Daoy (cell line): ENCODE measurements around the gene MLLT10. TPM values are rescaled to one million over a fixed set of nuclear protein-coding genes. Genes with fewer than 3 reads are reported as not detected.

Experiments used
- DNase-seq: peaks from one replicate; pipeline ENCODE4 v3.0.0-alpha.2; 2015; ENCODE audit warnings: low read depth
- total RNA-seq: library from RNA; depleted of rRNA; stranded (reverse); fragments of >200 nt; shearing (Covaris generic); gene quantifications from 2 replicates; pipeline ENCODE4 v1.2.3, GENCODE V29; 2014

MLLT10 gene
- total RNA-seq, 1 experiment from 2014 or later, result 9.0 TPM

DNA sequence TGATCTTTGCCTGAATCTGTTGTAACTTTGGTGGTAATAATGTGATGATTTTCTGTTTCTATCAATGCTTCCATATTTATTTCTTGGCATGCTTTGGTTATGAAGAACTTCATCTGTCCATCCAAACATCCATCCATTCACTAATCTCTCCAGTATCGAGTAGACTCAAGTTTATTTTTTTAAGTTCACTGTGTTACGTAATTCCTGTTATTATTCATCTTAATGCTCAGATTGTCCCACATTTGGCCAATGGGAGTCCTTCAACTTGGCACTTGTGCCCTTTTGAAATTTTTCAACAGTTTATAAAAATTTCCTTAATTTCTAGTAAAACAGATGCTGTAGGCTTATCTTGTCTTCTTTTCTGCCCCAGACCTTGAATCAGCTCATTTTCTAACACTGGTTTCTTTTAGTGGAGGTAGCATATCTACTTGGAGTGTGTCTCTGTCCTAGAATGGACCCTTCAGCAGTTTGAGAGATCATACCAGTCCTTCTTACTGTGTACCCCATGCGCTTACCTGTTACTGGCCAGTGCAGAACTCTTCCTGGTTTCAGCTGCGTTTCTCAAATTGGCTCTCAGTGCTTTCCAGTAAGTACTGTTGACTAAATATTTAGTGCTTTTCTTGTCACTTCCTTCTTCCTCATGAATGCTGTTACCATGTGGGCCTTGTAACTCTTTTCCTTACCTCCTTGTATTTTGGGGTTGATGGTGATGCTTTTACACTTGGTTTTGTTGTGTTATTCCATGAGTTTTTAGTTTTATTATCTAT, 100.8 kb downstream of the MLLT10 start:
- DNase-seq, result no peak

DNA sequence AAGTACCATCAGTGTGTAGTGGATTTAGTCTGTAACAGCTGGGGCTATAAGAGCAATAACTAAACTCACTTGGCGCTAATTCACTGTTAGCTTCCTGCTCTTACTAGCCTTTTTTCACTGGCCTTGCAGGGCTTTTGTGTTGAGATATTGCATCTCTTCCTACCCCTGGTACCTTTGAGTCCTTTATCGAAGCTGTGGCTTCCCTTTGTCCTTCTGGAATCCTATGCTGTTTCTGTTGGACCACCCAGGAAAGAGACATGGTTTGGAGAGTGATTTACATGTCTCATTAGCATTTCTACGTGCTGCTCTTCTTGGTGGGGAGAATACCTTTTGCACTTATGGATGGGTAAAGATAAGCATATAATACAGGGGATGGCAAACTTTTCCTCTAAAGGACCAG, 103.8 kb downstream of the MLLT10 start:
- no peak for DNase-seq

DNA sequence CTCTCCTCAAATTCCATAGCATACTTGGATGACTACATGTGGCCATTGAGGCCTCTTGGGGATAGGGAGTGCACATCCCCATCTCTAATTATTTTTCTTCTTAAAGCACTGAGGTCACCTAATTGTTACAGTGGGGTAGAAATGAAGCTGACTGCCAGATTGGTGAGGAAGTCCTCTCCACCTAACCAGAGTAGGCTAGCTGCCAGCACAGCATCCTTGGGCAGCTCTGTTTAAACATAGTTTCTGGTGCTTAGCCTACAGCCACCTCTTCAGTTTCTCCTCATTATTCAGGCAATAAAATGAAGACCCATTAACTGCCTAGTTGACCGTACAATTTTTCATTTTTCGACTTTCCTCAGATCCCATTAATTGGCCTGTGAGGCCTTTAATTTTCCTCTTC, 104.6 kb downstream of the MLLT10 start:
- DNase-seq, result no peak

DNA sequence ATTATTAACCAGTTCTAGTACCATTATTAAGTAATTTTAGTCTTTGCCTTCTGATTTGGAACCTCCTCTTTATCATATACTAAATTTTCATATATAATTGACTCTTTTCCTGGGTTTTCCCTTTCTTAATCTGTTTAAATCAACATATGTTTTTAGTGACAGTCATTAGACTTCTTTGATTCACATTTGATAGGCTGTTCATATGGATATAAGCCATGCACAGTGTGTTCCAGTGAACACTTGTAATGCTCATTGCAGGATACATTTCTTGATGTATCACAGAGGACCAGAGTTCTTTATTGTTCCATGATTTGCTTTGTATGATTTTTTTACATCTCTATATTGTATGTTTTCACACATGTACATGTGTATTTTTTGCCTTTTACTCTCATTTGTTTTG, 114.0 kb downstream of the MLLT10 start:
- no peak for DNase-seq

DNA sequence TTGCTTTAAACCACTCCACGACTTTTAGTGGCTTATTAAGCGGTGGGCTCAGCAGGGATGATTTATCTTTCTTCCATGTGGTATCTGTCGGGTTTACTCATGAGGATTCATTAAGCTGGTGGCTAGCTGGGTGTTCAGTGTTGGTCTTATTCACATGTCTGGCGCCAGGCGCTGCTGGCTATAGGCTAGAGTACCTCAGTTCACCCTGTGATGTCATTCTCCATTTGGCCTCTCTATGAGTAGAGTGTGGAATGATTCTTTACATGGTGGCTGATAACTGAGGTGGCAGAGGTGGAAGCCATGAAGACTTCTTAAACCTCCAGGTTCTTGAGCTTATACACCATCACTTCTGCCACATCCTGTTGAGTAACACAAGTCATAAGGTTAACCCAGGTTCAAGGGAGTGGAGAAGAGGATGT, 115.4 kb downstream of the MLLT10 start:
- DNase-seq, result no peak

DNA sequence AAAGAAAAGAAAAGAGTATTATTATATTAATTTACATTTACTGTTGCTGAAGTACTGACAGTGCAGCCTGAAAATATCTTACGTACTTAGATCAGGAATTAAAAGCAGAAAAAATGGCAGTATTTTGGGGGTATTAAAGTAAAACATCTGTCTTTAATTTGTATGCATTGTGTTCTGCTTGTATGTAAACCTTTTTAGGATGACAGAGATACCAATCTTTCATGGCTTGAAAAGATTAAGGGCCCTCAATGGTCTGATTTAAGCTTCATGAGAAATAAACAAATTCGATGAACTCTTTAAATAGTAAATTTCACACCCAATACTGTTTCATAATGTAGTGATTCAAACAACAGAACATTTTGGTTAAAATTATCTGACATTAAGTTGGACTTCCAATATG, 116.3 kb downstream of the MLLT10 start:
- no peak for DNase-seq

DNA sequence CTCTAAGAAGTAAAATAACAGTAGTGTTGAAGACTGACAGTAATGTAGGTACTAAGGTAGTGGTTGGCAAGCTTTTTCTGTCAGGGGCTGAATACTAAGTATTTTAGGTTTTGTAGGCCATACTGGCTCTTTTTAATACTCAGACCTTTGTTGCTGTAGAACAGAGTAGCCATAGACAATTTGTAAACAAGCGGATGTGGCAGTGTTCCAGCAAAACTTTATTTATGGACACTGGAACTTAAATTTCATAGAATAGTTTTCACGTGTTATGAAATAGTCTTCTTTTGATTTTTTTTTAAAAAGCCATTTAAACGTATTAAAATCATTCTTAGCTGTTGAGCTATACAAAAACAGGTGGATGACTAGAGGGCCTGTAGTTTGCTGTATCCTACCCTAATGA, 121.2 kb downstream of the MLLT10 start:
- DNase-seq, result no peak

DNA sequence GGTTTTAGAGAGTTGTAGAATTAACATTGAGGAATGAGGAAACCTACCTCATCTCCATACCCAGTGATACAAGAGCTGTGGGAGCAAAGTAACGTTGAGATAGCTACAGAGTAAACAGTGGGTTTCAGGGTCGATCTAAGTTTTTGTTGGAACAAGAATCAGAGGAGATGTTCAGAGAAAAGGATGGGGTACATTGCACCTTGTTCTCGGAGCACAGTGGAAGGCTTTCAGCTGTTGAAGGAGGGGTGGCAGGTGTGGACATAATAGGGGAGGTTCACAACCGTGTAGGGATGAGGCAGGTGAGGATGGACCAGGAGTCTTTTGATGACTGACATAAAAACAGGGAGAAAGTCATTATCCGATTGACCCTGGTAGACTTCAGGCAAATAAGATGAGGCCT, 121.7 kb downstream of the MLLT10 start:
- DNase-seq, result no peak

DNA sequence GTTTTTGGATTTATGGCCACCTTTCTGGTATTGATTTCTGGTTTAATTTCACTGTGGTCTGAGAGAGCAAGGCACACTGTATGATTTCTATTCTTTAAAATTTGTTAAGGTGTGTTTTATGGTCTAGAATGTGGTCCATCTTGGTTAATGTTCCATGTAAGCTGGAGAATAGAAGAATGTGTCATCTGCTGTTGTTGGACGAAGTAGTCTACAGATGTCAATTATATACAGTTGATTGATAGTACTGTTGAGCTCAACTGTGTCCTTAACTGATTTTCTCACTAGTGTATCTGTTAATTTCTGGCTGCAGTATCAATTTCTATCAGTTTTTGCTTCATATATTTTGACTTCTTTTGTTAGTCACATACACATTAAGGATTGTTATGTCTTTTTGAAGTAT, 127.1 kb downstream of the MLLT10 start:
- no peak for DNase-seq

DNA sequence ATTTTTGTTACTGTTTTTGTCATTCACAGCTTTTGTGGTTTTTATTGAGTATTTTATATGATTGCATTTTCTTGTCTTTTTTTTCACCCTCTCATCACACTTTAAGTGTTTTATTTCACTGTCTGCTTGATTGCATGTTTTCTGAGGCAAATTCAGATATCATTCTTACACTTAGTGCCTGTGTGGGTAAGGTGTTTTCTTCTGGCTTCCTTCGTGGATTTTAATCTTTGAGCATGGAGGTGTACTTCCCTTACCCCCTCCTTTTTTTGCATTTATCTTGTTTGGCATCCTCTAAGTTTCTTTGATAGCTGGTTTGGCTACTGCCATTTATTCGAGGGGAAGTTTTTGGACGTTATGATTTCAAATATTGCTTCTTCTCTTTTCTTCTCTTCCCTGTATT, 127.9 kb downstream of the MLLT10 start:
- DNase-seq, result no peak

DNA sequence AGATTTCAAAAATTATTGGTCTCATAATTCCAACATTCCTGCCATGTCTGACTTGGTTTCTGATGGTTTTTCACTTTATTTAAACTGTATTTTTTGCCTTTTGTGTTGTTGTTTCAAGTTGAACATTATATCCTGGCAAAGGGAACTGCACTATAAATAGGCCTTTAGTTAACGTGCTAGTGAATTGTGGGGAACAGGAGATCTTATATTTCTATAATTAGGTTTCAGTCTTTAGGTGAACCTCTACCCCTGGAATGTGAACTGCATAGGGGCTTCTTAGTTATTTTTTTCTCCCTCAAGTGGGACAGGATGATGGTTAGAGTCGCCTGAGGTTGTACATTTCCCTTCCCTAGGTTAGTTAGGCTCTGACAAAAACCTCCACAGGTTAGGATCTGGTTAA, 128.6 kb downstream of the MLLT10 start:
- DNase-seq, result no peak

DNA sequence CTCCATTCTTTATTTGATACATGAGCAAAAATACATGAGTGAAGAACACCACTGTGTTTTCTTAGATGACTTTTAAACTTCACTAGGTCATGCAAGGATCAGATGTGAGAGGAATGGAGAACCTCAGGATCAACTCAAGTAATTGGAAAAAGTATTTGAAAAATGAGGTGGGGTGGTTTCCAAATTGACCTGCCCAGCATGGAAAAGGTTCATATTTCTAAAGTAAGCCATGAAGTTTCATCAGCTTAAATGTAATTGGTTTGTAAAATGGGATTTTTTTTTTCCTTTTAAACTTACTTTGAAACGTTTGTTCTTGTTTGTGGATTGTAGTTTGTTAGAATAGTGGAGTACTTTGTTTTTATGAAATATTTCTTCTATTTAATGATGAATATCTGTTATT, 134.8 kb downstream of the MLLT10 start:
- no peak for DNase-seq

DNA sequence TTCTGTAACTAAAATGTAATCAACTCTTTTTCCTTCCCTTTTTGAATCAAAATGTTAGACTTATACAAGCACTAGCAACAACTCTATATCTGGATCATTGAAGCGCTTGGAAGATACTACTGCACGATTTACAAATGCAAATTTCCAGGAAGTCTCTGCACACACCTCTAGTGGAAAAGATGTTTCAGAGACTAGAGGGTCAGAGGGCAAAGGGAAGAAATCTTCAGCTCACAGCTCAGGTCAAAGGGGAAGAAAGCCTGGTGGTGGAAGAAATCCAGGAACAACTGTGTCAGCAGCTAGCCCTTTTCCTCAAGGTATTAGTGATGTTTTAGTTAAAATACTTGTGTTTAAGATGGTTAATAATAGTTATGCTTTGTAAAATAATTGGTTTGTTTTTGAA, 136.4 kb downstream of the MLLT10 start:
- no peak for DNase-seq

DNA sequence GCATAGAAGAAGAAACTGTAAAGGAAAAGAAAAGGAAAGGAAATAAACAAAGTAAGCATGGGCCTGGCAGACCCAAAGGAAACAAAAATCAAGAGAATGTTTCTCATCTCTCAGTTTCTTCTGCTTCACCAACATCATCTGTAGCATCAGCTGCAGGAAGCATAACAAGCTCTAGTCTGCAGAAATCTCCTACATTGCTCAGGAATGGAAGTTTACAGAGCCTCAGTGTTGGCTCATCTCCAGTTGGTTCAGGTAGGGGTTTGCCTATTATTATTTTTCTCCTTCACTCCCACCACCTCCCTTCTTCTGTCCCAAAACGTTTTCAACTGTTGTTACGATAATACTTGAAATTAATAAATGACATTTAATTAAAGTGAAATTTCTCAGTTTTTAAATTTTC, 139.6 kb downstream of the MLLT10 start:
- no peak for DNase-seq

DNA sequence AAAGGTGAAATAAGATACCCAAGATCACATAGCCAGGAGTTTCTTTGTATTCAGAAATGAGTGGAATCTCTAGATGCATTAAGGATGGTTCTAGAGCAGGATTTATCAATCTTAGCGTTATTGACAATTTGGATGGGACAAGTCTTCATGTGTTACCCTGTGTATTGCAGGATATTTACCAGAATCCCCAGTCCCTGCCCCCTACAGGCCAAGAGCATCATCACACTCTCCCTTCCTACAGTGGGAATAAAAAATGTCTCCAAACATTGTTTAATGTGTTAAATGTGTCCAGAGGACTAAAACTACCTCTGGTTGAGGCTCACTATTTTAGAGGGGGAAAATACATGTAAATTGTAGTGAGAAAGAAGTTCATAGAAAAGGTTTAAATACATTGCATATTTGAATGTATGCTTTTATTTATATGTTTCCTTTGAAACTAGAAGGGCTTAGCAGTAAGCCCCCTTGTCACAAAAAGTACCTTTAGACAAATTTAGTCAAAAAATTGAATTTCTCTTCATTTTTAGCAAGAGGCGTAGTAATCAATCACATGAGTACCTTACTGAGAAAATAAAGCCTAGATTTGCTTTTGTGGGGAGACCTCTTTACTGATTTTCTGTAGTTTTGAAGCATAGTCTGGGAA, 141.2 kb downstream of the MLLT10 start:
- peak; percentile 19 for DNase-seq

DNA sequence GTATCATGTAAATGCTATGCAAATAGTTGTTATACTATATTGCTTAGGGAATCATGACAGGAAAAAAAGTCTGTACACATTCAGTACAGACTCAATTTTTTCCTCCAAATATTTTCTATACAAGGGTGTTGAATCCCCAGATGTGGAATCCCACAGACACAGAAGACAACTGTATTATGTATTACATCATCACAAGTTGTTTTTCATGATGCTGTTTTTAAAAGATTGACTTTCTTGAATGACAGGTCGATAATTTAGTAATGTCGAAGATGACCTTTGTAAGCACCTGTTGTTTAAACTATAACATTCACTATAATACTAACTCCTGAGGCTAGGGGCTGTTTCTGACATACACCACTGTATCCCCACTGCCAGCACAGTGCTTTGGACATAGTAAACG, 143.5 kb downstream of the MLLT10 start:
- no peak for DNase-seq

DNA sequence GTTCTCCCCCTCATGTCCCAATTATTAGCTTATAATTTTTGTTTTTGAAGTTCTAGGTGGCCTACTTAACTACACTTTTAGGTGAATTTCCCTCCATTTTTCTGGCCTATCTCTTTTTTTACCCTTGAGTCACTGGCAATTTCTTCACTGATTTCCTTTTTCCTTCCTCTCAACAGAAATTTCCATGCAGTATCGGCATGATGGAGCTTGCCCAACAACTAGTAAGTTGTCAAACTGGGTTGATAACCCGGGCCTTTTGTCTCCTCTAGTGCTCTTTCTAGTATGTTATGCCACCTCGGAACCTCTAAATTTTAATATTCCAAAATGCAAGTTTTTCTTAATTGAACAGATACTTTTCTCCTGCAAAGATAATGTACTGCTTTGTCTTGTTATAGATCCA, 147.1 kb downstream of the MLLT10 start:
- DNase-seq, result no peak

DNA sequence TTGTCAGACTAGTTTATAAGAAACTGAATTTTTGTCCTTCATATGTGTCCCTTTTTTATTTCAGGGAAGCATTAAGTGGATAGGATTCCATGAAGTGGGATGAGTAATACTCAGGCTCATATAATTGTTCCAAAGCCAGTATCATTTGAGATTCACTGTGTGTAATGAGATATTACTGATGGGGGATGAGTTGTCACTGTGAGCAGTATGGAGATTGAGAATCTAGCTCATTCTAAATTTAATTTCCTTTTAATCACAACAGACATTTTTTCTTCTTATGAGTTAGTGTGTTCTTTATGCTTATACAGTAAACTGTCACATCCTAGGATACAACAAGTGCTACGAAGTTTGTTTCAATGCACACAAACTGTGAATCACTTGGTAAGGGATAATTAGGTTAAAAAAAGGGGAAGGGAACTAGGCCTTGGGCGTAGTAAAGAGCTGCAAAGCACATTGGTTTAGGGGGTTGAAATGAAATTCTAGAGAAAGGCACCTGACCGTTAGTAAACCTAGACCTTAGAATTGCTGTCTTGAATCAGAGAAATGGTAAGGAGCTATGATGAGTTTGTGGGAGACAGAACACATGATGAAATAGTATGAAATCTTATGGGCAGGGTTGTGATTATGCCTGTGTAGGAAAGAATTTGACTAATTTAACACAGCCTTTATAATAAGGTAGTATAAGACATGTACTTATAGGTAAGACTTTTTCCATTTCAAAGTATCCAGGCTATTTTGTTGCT, 153.4 kb downstream of the MLLT10 start:
- no peak for DNase-seq

DNA sequence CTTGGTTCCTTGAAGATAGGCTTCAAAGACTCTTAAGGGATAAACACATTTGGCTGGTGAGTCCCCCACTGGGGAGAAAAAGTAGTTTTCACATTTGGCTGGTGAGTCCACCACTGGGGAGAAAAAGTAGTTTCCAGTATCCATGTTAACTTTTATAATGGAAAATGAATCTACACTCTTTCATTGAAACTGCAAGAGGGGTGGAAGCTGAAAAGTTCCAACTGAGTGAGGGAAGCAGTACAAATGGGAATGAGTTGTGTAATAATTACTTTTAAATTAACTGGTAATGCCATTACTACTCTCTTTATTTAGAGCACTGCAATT, 153.9 kb downstream of the MLLT10 start:
- no peak for DNase-seq

DNA sequence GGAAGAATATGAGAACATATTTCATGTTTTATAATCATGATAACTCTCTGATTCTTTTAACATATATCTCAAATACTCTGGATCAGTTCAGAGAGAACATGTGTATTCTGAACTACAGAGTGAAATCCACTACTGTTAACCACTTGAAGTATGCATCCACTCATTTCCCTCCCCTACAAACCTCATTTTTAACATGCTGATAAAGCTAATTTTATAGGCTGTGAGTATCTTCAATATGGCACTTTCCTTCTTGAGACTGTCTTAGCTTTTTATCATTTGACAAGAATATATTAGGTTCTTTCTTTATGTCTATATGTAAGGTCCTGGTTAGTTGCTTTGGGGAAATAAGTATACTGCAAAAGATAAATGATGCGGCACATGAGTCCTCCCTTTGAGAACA, 154.8 kb downstream of the MLLT10 start:
- DNase-seq, result no peak

DNA sequence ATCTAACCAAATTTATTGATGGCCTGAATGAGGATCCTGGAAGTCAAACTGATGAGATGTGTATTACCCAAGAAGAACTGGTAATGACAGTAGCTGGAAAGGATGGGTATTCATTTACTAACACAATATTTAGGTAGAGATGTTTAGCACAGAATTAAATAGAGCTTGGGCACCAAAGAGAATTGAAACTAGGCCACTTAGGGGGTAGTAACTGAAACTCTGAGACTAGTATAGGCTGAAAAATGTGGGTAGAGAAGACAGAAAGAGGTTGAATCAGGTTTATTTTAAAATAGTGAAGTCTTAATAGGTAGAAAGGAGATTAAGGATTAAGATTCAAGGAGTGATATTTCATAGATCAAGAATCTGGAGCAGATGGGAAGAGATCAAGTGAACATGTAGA, 155.8 kb downstream of the MLLT10 start:
- no peak for DNase-seq

DNA sequence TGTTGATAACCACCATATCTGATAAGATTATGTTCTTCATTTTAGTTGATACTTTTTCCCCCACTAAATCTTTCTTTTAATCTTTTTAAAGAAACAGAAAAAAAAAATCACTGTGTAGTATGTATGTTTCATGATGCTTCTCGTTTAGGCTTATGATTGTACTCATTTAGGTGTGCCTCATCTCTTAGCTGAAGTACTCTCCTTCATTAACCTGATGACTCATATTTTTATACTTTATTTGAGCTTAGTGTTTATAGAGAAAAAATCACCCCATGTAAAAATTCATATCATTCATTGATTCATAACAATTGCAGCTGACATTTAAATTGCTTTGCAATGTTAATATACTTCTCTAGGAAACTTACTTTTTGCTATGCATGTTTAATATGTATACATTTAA, 158.9 kb downstream of the MLLT10 start:
- no peak for DNase-seq

DNA sequence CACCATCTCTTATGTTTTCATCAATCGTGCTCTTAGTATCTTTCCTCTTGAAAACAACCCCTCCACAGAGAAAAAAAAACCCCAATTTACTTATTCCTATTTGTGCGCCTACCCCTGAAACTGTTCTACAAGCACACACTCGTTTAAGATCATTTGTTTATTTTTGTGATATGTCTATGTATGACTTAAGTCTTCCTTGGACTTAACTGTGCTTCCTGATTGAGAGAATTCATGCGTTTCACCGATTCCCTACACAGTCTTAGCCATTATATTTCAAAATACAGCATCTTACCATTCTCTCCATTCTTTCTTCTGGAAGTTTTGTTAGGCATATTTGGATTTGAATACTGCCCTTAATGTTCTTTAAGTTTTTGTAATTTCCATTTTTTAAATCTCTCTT, 159.4 kb downstream of the MLLT10 start:
- DNase-seq, result no peak
